Hepatocyte (in vitro differentiated cells): ENCODE results near the gene AGBL4.

Experiments used
- EZH2 ChIP-seq: fragments of 200-600 bp; sonication (generic); IDR thresholded peaks from 2 replicates; pipeline ENCODE4 v1.6.1; 2016; ENCODE audit warnings: antibody characterized with exemption, mild to moderate bottlenecking, borderline replicate concordance
- EZH2phosphoT487 ChIP-seq: fragments of 200-600 bp; sonication (generic); IDR thresholded peaks from one replicate; pipeline ENCODE4 v1.6.1; 2018; ENCODE audit warnings: antibody characterized with exemption, mild to moderate bottlenecking, low read depth, moderate library complexity; ENCODE audit not compliant: unreplicated experiment, severe bottlenecking
- TF ChIP-seq, protein P1 (sequence below): fragments of 200-600 bp; sonication (generic); IDR thresholded peaks from 2 replicates; pipeline ENCODE4 v1.5.1; 2016; ENCODE audit warnings: antibody characterized with exemption, mild to moderate bottlenecking; ENCODE audit not compliant: poor library complexity

DNA sequence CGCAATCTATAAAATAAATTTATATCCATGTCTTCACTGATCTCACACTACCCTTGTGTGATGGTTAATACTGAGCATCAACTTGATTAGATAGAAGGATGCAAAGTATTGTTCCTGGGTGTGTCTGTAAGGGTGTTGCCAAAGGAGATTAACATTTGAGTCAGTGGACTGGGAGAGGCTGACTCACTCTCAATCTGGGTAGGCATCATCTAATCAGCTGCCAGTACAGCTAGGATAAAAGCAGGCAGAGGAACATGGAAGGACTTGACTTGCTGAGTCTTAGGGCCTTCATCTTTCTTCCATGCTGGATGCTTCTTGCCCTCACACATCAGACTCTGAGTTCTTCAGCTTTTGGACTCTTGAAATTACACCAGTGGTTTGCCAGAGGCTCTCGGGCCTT, 615.4 kb downstream of the AGBL4 start:
- TF ChIP-seq, protein P1, sequence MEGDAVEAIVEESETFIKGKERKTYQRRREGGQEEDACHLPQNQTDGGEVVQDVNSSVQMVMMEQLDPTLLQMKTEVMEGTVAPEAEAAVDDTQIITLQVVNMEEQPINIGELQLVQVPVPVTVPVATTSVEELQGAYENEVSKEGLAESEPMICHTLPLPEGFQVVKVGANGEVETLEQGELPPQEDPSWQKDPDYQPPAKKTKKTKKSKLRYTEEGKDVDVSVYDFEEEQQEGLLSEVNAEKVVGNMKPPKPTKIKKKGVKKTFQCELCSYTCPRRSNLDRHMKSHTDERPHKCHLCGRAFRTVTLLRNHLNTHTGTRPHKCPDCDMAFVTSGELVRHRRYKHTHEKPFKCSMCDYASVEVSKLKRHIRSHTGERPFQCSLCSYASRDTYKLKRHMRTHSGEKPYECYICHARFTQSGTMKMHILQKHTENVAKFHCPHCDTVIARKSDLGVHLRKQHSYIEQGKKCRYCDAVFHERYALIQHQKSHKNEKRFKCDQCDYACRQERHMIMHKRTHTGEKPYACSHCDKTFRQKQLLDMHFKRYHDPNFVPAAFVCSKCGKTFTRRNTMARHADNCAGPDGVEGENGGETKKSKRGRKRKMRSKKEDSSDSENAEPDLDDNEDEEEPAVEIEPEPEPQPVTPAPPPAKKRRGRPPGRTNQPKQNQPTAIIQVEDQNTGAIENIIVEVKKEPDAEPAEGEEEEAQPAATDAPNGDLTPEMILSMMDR = no peak
- TF ChIP-seq EZH2 = no peak
- TF ChIP-seq EZH2phosphoT487 = no peak
